ENCODE data around the gene KRTAP23-1. TPM values are rescaled to one million over a fixed set of nuclear protein-coding genes. Genes with fewer than 3 reads are reported as not detected.

Gene KRTAP23-1
- not detected for total RNA-seq
- total RNA-seq (2013): not detected

- H3K36me3 Mint-ChIP-seq: no peaks in the 10 kb centered on the region
- no peaks in the 10 kb centered on the region for H3K9me3 ChIP-seq (ENCODE audit: control insufficient read depth, insufficient read depth, low read length)
- H3K36me3 ChIP-seq (ENCODE audit: control insufficient read depth, insufficient read depth, low read length): no peaks in the 10 kb centered on the region
- H3K4me1 Mint-ChIP-seq: no peaks in the 10 kb centered on the region
- H3K27me3 Mint-ChIP-seq (ENCODE audit: low read depth in 2 of 2): no peaks in the 10 kb centered on the region
- no peak within 1 kb of the TSS for H3K27ac Mint-ChIP-seq
- H3K9me3 Mint-ChIP-seq: peaks cover 2 to 6% of the 10 kb centered on the region in 2 donors
- intact Hi-C loops (cut with micrococcal nuclease): no loop called here
- no peak for ATAC-seq
- TF ChIP-seq CTCF (IDR thresholded peaks at IDR 0.05): no peak
- no peak for DNase-seq
- no peaks in the 10 kb centered on the region for H3K27me3 ChIP-seq (ENCODE audit: control insufficient read depth, insufficient read depth, low read length)
- 85% methylated on average over 4 of the region's 4 CpGs for WGBS (ENCODE audit: insufficient coverage)
- H3K4me3 Mint-ChIP-seq: no peak within 1 kb of the TSS
- H3K4me1 ChIP-seq (ENCODE audit: control insufficient read depth, insufficient read depth, low read length): no peaks in the 10 kb centered on the region
- H3K4me3 ChIP-seq (ENCODE audit: low read length): no peak within 1 kb of the TSS
- H3K27ac ChIP-seq (ENCODE audit: low read length): no peak within 1 kb of the TSS
Observed at GRCh38 chr21:30348506-30348905, at the start of gene KRTAP23-1. Gene KRTAP23-1, minus strand, starts transcription at chr21:30348606. Its CDS starts 0 bp downstream, at chr21:30348606.

- peaks cover 2 to 8% of the 10 kb centered on the region in 2 donors for H3K9me3 Mint-ChIP-seq
- peaks cover 3% of the 10 kb centered on the region for H3K9me3 ChIP-seq (ENCODE audit: control insufficient read depth, insufficient read depth, low read length)
- TF ChIP-seq CTCF (IDR thresholded peaks at IDR 0.05): no peak
- H3K4me1 ChIP-seq (ENCODE audit: control insufficient read depth, insufficient read depth, low read length): no peaks in the 10 kb centered on the region
- H3K36me3 ChIP-seq (ENCODE audit: control insufficient read depth, insufficient read depth, low read length): no peaks in the 10 kb centered on the region
- DNase-seq (no peak), ATAC-seq (no peak)
- no peaks in the 10 kb centered on the region for H3K27me3 Mint-ChIP-seq (ENCODE audit: low read depth in 2 of 2)
- no peaks in the 10 kb centered on the region for H3K27me3 ChIP-seq (ENCODE audit: control insufficient read depth, insufficient read depth, low read length)
- H3K4me3 Mint-ChIP-seq: no peak within 1 kb of the TSS
- intact Hi-C loops (cut with micrococcal nuclease): no loop called here
- H3K27ac Mint-ChIP-seq: no peak within 1 kb of the TSS
- H3K4me1 Mint-ChIP-seq: no peaks in the 10 kb centered on the region
- no peak within 1 kb of the TSS for H3K4me3 ChIP-seq (ENCODE audit: low read length)
- 74% methylated on average over 4 of the region's 4 CpGs for WGBS (ENCODE audit: insufficient coverage)
- H3K27ac ChIP-seq (ENCODE audit: low read length): no peak within 1 kb of the TSS
- peaks cover 6% of the 10 kb centered on the region for H3K36me3 Mint-ChIP-seq
Observed at GRCh38 chr21:30395731-30396130, 47.3 kb upstream of the KRTAP23-1 start, which contains the start of gene KRTAP13-1. Gene KRTAP13-1, plus strand, starts transcription at chr21:30396031. Its CDS starts 56 bp downstream, at chr21:30396087.

GRCh38 chr21:30391492-30392025 is 43.2 kb upstream of the KRTAP23-1 start:
- Mint-ChIP-seq H3K9me3 (peaks cover 8 to 10% of the 10 kb centered on the region in 2 donors), H3K27me3 (ENCODE audit: low read depth in 2 of 2) (no peaks in the 10 kb centered on the region), H3K4me1 (no peaks in the 10 kb centered on the region), H3K36me3 (no peaks in the 10 kb centered on the region), H3K27ac (no peak overlapping the region), H3K4me3 (no peak overlapping the region)
- TF ChIP-seq CTCF (IDR thresholded peaks at IDR 0.05): no peak
- intact Hi-C loops (cut with micrococcal nuclease): no loop called here
- Histone ChIP-seq H3K27me3 (ENCODE audit: control insufficient read depth, insufficient read depth, low read length) (no peaks in the 10 kb centered on the region), H3K4me1 (ENCODE audit: control insufficient read depth, insufficient read depth, low read length) (no peaks in the 10 kb centered on the region), H3K9me3 (ENCODE audit: control insufficient read depth, insufficient read depth, low read length) (peaks cover 7% of the 10 kb centered on the region), H3K27ac (ENCODE audit: low read length) (no peak overlapping the region), H3K36me3 (ENCODE audit: control insufficient read depth, insufficient read depth, low read length) (no peaks in the 10 kb centered on the region), H3K4me3 (ENCODE audit: low read length) (no peak overlapping the region)
- ATAC-seq (no peak), DNase-seq (no peak)
- WGBS (ENCODE audit: insufficient coverage): 73% methylated on average over 2 of the region's 2 CpGs

- Mint-ChIP-seq H3K36me3 (no peaks in the 10 kb centered on the region), H3K27me3 (ENCODE audit: low read depth in 2 of 2) (no peaks in the 10 kb centered on the region), H3K4me1 (no peaks in the 10 kb centered on the region), H3K9me3 (peaks cover 9 to 17% of the 10 kb centered on the region in 2 donors), H3K27ac (no peak overlapping the region), H3K4me3 (no peak overlapping the region)
- Histone ChIP-seq H3K27ac (ENCODE audit: low read length) (no peak overlapping the region), H3K9me3 (ENCODE audit: control insufficient read depth, insufficient read depth, low read length) (no peaks in the 10 kb centered on the region), H3K27me3 (ENCODE audit: control insufficient read depth, insufficient read depth, low read length) (no peaks in the 10 kb centered on the region), H3K4me1 (ENCODE audit: control insufficient read depth, insufficient read depth, low read length) (no peaks in the 10 kb centered on the region), H3K4me3 (ENCODE audit: low read length) (no peak overlapping the region), H3K36me3 (ENCODE audit: control insufficient read depth, insufficient read depth, low read length) (no peaks in the 10 kb centered on the region)
- no peak for TF ChIP-seq CTCF (IDR thresholded peaks at IDR 0.05)
- DNase-seq (no peak), ATAC-seq (no peak)
- 67% methylated on average over 1 of the region's 1 CpG for WGBS (ENCODE audit: insufficient coverage)
- intact Hi-C loops (cut with micrococcal nuclease): no loop called here
Observed at GRCh38 chr21:30382201-30382600, 33.8 kb upstream of the KRTAP23-1 start.
